WTC11 (cell line): ENCODE data around the gene PLEKHA6.
"Not testable (repeated sequence)": the region's sequence is repeated elsewhere in the genome, so short reads cannot be mapped to it uniquely, and the experiment has no call there.

Source experiments
- MYBL2 ChIP-seq: sonication (generic); formaldehyde crosslinking; IDR thresholded peaks from 2 replicates; pipeline ENCODE4 v1.8.1; 2023; ENCODE audit warnings: mild to moderate bottlenecking, moderate library complexity, missing genetic modification reagents
- NFYB ChIP-seq: sonication (generic); formaldehyde crosslinking; conservative IDR thresholded peaks from 2 replicates; pipeline ENCODE4 v1.8.0; 2022; ENCODE audit warnings: low read depth, missing genetic modification reagents
- RELA ChIP-seq: sonication (generic); formaldehyde crosslinking; IDR thresholded peaks from 2 replicates; pipeline ENCODE4 v1.8.1; 2022; ENCODE audit warnings: missing genetic modification reagents, mild to moderate bottlenecking, borderline replicate concordance
- ZBTB21 ChIP-seq: sonication (generic); formaldehyde crosslinking; IDR thresholded peaks from 2 replicates; pipeline ENCODE4 v1.8.1; 2023; ENCODE audit warnings: mild to moderate bottlenecking, missing genetic modification reagents, borderline replicate concordance
- ZNF423 ChIP-seq: fragments of 250-450 bp; sonication (Bioruptor Pico); IDR thresholded peaks from 2 replicates; pipeline ENCODE4 v2.1.2; 2022; ENCODE audit warnings: mild to moderate bottlenecking, moderate library complexity
- TF ChIP-seq, protein P1 (sequence below): fragments of 200-600 bp; IDR thresholded peaks from 2 replicates; pipeline ENCODE4 v1.8.0; 2022; ENCODE audit warnings: antibody characterized with exemption
- TF ChIP-seq, protein P2 (sequence below): sonication (generic); formaldehyde crosslinking; IDR thresholded peaks from 2 replicates; pipeline ENCODE4 v1.8.0; 2022; ENCODE audit warnings: mild to moderate bottlenecking, missing genetic modification reagents

DNA sequence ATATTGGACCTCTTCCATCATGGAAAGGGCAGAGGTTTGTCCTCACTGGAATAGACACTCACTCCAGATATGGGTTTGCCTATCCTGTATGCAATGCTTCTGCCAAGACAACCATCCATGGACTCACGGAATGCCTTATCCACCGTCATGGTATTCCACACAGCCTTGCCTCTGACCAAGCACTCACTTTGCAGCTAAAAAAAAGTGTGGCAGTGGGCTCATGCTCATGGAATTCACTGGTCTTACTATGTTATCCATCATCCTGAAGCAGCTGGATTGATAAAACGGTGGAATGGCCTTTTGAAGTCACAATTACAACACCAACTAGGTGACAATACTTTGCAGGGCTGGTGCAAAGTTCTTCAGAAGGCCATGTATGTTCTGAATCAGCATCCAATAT, 120.3 kb downstream of the PLEKHA6 start:
- TF ChIP-seq, protein P1, sequence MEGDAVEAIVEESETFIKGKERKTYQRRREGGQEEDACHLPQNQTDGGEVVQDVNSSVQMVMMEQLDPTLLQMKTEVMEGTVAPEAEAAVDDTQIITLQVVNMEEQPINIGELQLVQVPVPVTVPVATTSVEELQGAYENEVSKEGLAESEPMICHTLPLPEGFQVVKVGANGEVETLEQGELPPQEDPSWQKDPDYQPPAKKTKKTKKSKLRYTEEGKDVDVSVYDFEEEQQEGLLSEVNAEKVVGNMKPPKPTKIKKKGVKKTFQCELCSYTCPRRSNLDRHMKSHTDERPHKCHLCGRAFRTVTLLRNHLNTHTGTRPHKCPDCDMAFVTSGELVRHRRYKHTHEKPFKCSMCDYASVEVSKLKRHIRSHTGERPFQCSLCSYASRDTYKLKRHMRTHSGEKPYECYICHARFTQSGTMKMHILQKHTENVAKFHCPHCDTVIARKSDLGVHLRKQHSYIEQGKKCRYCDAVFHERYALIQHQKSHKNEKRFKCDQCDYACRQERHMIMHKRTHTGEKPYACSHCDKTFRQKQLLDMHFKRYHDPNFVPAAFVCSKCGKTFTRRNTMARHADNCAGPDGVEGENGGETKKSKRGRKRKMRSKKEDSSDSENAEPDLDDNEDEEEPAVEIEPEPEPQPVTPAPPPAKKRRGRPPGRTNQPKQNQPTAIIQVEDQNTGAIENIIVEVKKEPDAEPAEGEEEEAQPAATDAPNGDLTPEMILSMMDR, result not testable (repeated sequence)
- TF ChIP-seq, protein P2, sequence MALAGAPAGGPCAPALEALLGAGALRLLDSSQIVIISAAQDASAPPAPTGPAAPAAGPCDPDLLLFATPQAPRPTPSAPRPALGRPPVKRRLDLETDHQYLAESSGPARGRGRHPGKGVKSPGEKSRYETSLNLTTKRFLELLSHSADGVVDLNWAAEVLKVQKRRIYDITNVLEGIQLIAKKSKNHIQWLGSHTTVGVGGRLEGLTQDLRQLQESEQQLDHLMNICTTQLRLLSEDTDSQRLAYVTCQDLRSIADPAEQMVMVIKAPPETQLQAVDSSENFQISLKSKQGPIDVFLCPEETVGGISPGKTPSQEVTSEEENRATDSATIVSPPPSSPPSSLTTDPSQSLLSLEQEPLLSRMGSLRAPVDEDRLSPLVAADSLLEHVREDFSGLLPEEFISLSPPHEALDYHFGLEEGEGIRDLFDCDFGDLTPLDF (CRISPR knock-in tag), result not testable (repeated sequence)
- not testable (repeated sequence) for TF ChIP-seq RELA; MYBL2 (CRISPR knock-in tag); NFYB (CRISPR knock-in tag); ZBTB21 (CRISPR knock-in tag); ZNF423 (CRISPR knock-in tag)
